ENCODE measurements around the gene ANO6.

Gene ANO6

DNA sequence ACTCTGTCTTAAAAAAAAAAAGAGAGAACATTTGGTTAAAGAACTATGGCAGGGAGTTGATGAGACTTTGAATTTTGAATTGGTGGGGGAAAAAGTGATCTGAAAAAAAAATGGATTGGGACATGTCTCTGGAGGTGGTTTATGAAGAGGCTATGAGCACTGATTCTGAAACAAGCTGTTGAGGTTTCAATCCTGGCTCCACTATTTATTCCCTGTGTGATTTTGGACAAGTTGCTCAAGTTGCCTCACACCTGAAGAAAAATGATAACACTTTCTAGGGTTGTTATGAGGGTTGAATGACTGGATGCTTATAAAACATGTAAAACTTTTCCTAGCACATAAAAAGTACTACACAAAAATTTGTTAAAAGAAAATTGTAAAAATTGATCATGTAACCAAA is 1.8 kb upstream of the ANO6 start:
- H3K27ac ChIP-seq = no peak overlapping the region

DNA sequence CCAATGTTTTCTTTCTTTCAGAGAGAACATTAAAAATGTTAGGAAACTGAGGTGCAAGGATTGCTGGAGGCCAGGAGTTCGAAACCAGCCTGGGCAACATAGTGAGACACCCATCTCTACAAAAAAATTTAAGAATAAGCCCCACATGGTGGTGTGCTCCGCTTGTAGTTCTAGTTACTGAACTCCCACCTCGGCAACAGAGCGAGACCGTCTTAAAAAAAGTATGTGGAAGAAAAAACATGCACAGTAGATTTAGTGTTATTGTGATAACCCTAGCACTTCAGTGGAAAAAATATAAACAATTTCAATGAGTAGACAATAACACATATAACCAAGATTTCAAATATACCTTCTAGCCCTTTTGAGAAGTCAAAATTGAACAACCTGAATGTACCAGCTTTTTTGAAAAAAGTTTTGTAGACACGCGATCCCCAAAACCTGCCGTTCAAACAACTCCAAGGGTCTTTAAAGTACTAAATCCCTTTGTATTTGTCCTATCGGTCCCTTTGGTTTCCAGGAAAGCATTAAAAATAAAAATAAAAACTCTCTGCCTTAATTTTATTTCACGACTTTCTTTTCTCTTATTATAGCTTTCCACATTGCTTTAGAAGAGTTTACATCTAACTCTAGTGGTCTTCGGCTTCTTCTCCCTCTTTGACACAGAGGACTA is 1.0 kb upstream of the ANO6 start:
- H3K27ac ChIP-seq = peak overlapping the region; percentile 93
- TF ChIP-seq, protein P1, sequence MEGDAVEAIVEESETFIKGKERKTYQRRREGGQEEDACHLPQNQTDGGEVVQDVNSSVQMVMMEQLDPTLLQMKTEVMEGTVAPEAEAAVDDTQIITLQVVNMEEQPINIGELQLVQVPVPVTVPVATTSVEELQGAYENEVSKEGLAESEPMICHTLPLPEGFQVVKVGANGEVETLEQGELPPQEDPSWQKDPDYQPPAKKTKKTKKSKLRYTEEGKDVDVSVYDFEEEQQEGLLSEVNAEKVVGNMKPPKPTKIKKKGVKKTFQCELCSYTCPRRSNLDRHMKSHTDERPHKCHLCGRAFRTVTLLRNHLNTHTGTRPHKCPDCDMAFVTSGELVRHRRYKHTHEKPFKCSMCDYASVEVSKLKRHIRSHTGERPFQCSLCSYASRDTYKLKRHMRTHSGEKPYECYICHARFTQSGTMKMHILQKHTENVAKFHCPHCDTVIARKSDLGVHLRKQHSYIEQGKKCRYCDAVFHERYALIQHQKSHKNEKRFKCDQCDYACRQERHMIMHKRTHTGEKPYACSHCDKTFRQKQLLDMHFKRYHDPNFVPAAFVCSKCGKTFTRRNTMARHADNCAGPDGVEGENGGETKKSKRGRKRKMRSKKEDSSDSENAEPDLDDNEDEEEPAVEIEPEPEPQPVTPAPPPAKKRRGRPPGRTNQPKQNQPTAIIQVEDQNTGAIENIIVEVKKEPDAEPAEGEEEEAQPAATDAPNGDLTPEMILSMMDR (IDR thresholded peaks at IDR 0.05) = no peak
- TF ChIP-seq ZFX (IDR thresholded peaks at IDR 0.05; ENCODE audit: borderline replicate concordance) = no peak

More for the DNA sequence above, 1.8 kb upstream of the ANO6 start:
- TF ChIP-seq, protein P1 (IDR thresholded peaks at IDR 0.05) = no peak
- no peak for TF ChIP-seq ZFX (IDR thresholded peaks at IDR 0.05; ENCODE audit: borderline replicate concordance)

DNA sequence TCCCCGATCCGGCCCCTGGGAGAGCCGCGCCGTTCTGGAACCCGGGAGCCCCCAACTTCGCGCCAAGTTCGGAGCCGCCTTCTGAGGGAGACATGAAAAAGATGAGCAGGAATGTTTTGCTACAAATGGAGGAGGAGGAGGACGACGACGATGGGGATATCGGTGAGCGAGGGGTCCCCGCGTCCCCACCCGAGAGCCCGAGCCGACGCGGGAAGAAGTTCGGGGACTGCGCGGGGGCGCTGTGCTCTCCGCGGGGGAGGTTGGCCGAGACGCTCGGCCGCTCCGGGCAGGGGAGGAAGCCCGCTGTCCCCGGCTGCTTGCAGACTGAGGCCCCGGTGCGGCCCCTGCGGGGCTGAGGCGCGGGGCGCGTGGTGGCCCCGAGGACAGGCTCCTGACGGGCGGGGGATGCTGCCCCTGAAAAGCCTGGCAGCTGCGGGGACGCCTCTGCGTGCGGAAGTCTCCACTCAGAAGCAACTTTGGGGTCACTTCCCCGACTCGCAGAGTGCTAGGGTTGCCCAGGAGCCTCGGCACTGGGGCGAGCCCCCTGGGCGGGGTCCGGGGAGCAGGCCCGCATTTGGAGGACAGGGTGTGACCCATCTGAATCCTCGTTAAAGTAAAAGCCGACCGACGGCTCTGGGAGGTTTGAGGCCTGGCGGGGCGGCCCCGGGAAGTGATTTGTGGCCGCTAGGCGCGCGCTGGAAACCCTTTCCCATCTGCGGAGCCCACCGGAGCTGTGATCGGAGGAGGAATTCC is 511 bp downstream of the ANO6 start:
- no peak for TF ChIP-seq ZFX (IDR thresholded peaks at IDR 0.05; ENCODE audit: borderline replicate concordance)
- TF ChIP-seq, protein P1 (IDR thresholded peaks at IDR 0.05) = peak; percentile 47
- peak overlapping the region; percentile 93 for H3K27ac ChIP-seq

DNA sequence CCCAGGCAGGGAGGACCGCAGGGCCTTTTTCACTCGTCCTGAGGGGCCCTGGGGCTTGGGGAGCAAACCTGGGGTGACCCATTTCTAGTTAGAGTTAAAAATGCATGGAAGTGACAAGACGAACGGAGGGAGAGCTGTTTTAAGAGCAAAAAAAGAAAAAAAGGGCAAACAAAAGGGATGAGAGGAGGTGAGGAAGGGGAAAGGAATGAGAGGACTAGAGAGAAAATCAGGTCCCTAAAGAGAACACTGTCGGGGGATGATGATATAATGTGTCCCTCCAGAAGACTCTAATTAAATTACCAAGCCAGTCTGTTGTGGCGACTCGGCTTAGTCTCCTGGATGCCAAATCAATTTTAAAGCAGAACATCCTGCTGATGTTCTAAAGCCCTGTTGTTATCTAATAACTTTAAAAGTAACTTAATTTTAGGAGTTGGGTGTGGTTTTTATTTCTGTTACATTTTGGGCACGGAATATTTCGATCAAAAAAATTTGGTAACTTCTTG is 1.1 kb downstream of the ANO6 start:
- TF ChIP-seq ZFX (IDR thresholded peaks at IDR 0.05; ENCODE audit: borderline replicate concordance) = no peak
- TF ChIP-seq, protein P1 (IDR thresholded peaks at IDR 0.05) = no peak
- no peak overlapping the region for H3K27ac ChIP-seq

DNA sequence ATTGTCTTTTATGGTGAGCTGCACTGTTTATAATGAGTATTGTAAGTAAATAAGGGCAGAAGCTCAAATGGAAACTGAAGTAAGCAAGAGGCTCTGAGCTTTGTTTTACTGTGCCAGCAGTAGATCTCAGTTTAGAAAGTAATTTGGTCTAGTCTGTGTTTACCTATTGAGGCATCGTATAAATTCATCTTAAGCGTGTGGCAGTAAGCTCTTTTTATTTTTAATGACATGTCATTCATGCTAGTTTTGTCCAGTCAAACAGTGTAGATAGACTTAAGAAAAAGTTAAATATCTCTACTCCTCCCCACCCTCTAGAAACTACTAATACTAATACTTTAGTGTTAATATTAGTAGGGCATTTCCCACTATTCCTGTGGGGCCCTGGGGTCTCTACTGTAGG is 2.0 kb downstream of the ANO6 start:
- H3K27ac ChIP-seq = no peak overlapping the region
- TF ChIP-seq, protein P1 (IDR thresholded peaks at IDR 0.05) = no peak
- TF ChIP-seq ZFX (IDR thresholded peaks at IDR 0.05; ENCODE audit: borderline replicate concordance) = no peak

DNA sequence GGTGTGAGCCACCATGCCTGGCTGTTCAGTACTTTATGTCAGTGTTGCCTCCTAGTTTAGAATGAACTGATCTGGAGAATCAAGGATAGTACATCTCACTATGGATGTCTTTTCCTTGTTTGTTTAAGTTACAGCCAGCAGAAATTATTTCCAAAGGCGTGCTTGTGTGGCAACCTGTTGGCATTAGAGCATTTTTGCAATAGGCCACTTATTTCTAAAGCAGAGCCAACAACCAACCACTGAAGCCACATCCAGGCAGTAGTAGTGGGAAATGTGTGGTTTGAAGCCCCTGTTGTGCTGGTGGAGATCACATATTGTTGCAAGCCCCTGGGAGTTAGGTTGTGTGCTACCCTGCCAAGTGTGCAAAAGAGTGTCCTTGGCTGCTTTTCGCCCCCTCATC is 3.7 kb downstream of the ANO6 start:
- no peak overlapping the region for H3K27ac ChIP-seq
- no peak for TF ChIP-seq ZFX (IDR thresholded peaks at IDR 0.05; ENCODE audit: borderline replicate concordance)
- TF ChIP-seq, protein P1 (IDR thresholded peaks at IDR 0.05) = no peak
